Raji (cell line): ENCODE data around the gene KRTAP2-1.
"Not testable (repeated sequence)": the region's sequence is repeated elsewhere in the genome, so short reads cannot be mapped to it uniquely, and the experiment has no call there.

Experiments
- POLR2A ChIP-seq: IDR thresholded peaks from 2 replicates; pipeline ENCODE4 v1.6.1; 2011; ENCODE audit warnings: low read depth, low read length, control low read depth; ENCODE audit not compliant: insufficient read depth

Gene KRTAP2-1, protein sequence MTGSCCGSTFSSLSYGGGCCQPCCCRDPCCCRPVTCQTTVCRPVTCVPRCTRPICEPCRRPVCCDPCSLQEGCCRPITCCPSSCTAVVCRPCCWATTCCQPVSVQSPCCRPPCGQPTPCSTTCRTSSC

DNA sequence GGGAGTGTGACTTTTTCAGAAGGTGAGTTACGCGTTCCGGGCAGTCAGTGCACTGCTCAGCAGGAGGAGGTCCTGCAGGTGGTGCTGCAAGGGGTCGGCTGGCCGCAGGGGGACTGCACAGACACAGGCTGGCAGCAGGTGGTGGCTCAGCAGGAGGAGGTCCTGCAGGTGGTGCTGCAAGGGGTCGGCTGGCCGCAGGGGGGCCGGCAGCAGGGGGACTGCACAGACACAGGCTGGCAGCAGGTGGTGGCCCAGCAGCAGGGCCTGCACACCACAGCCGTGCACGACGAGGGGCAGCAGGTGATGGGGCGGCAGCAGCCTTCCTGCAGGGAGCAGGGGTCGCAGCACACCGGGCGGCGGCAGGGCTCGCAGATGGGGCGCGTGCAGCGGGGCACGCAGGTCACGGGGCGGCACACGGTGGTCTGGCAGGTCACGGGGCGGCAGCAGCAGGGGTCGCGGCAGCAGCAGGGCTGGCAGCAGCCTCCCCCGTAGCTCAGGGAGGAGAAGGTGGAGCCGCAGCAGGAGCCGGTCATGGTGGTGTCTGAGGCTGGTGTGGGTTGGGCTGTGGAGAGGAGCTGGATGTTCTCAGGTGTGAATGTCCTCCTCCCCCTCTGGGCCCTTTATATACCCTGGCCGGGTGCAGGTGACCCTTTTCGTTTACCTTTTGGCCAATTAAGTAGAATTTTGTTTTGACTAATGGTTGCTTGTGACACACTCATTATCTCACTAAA, at the start of gene KRTAP2-1:
Gene KRTAP2-1, minus strand, starts transcription at position 582 of the 731 bp plus-strand sequence. Its CDS starts 49 bp downstream, at position 533.
- TF ChIP-seq POLR2A: not testable (repeated sequence)

GRCh38 chr17:41096055-41096454, 48.9 kb upstream of the KRTAP2-1 start:
- TF ChIP-seq POLR2A: no peak

DNA sequence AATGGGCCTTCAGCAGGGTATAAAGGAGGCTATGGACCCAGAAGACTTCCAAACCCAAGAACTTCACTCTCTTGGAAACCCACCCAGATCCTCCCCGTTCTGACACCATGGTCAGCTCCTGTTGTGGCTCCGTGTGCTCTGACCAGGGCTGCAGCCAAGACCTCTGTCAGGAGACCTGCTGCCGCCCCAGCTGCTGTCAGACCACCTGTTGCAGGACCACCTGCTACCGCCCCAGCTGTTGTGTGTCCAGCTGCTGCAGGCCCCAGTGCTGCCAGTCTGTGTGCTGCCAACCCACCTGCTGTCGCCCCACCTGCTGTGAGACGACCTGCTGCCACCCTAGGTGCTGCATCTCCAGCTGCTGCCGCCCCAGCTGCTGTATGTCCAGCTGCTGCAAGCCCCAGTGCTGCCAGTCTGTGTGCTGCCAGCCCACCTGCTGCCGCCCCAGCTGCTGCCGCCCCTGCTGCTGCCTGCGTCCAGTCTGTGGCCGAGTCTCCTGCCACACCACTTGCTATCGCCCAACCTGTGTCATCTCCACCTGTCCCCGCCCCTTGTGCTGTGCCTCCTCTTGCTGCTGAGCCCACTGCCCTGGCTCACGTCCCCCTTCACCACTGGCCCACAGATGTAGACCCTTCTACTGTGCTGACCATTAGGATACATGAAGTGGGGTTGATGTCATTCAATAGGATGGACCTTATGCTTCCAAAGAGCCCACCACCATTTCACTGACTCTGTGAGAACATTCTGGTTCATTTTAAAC, 37.2 kb upstream of the KRTAP2-1 start, which contains the start of gene KRTAP4-7:
Gene KRTAP4-7, plus strand, starts transcription at position 51 of the 757 bp plus-strand sequence. Its CDS starts 57 bp downstream, at position 108.
- TF ChIP-seq POLR2A: not testable (repeated sequence)

- no peak for TF ChIP-seq POLR2A
Measured at GRCh38 chr17:41082626-41083025, 35.5 kb upstream of the KRTAP2-1 start.

DNA sequence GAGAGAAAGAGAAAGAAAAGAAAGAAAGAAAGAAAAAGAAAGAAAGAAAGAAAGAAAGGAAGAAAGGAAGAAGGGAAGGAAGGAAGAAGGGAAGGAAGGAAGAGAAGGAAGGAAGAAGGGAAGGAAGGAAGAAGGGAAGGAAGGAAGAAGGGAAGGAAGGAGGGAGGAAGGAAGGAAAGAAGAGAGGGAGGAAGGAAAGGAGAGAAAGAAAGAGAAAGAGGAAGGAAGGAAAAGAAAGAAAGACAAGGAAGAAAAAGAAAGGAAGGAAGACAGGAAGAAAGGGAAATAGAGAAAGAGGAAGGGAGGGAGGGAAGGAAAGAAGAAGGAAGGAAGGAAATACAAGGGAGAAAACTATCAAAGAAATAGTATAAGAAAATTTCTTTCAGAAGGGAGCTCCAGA, 29.7 kb upstream of the KRTAP2-1 start:
- TF ChIP-seq POLR2A: no peak

GRCh38 chr17:41073676-41074075, 26.6 kb upstream of the KRTAP2-1 start:
- TF ChIP-seq POLR2A: no peak

DNA sequence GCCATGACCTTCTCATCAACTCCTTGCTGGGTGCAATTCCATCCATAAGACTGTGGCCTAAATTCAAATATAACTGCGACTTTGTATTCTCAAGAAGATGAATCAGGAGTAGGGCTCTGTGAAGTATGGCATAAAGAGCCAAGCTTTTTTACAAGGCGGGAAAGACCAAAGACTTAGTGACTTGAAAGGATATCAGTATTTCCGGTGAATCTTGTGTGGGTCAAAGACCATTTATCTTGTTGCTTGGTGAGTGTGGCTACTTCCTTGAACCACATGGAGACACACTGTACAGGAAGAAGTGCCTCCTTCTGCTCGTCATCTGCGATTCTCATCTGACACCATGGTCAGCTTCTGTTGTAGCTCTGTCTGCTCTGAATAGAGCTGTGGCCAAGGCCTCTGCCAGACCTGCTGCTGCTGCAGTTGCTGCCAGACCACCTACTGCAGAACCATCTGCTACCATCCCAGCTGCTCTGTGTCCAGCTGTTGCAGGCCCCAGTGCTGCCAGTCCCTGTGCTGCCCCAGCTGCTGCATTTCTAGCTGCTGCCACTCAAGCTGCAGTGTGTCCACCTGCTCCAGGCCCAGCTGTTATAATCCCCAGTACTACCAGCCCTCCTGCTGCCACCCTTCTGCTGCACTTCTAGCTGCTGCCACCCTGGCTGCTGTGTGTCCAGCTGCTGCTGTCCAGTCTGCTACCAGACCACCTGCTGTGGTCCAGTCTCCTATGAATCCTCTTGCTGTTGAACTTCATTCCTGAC, 24.7 kb upstream of the KRTAP2-1 start:
- no peak for TF ChIP-seq POLR2A

GRCh38 chr17:41069031-41069430, 21.9 kb upstream of the KRTAP2-1 start:
- TF ChIP-seq POLR2A: no peak

DNA sequence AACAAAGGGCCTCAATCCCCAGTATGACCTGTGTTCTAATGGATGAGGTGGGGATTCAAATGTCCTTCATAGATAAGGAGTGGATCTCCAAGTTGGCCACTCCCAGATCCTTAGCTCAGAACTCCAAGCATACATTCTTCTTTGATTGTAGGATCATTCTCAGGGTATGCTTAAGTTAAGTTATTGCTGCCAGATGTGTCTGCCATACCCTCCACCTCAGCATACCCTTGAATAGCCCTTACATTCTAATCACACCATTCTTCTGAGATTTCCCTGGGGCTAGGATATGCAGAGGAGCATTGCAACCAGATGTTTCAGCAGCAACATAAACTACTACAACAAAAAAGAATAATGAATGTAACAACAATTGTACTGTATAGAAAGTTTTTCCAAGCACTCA, 20.2 kb upstream of the KRTAP2-1 start:
- TF ChIP-seq POLR2A: no peak

DNA sequence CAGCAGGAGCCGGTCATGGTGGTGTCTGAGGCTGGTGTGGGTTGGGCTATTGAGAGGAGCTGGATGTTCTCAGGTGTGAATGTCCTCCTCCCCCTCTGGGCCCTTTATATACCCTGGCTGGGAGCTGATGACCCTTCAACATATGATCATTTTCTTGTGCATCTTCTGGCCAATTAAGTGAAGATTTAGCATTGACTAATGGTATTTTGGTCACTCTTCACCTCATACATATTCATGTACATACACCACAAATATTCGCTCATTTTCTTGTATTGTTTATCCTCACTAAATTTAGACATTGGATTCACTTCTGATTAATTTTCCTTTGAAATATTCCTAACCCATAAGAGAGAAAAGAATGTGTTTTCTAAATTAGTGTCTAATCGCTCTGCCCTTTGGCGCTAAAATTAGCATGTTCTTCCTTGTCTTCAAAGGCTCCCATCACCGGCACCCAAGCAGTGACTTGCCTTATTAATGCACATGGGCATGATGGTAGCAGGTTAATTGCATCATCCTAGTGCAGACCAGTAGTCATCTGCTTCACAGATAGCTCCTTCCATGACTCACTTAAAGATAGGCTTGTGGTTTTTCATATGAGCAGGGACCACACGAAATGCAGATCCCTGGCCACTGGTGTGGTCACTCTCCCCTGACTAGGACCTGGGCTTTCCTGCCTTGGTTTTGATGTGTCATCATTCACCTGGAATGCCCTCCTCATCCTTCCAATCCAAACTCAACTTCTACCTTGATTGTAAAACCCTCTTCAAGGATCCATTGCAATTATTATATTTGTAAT, 18.9 kb upstream of the KRTAP2-1 start, which contains the start of gene KRTAP2-4:
Gene KRTAP2-4, minus strand, starts transcription at position 51 of the 796 bp plus-strand sequence. Its CDS starts 34 bp downstream, at position 17.
- TF ChIP-seq POLR2A: no peak

DNA sequence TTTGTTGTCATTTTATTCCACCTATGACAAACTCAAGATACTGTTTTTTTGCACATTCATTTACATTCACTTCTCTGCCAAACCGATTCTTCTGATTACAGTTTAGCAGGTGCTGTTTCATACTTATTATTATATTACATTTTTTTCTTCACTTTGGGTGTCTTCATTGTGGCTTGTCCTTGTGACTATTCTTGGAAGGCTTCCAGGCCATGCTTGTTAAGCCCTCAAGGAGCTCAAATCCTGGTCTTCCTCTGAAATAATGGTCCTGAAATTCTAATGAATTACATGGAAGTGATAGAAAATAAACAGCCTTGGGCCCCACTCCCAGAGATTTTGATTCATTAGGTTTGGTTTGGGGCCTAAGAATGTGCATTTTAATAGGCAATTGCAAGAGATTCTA, 17.2 kb upstream of the KRTAP2-1 start:
- no peak for TF ChIP-seq POLR2A

DNA sequence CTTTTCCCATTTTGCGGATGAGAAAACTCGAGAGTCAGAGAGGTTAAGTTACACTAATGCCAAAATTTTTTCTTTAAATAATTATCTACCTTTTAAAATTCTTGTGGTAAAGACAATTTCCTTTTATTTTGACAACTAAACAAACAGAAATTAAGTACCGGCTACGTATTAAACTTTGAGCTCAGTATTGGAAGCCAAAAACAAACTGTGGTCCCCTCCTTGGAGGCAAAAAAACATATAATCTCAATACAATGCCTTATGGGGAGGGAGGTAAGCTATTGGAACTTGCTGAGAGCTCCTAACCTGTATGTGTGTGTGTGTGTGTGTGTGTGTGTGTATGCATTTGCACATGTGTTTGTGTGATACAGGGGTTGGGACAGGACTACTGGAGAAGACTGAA, 16.3 kb upstream of the KRTAP2-1 start:
- TF ChIP-seq POLR2A: no peak

DNA sequence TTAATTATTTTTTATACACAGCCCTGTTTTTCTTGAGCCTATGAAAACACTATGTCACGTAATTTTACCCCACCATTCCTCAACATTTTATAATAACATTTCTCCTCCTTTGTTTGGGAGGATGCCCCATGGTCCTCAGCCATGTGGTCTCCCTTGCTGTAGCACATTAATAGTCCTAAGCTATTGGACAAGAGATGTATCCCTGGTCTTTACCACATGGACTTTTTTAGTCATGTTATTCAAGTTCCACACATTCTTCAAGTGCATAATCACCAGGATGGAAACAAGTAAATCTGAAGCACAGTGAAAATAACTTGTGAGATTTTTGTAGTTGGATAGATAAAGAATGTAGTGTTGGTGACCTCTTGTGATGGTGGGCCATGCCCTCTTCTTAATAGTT, 14.8 kb upstream of the KRTAP2-1 start:
- no peak for TF ChIP-seq POLR2A

DNA sequence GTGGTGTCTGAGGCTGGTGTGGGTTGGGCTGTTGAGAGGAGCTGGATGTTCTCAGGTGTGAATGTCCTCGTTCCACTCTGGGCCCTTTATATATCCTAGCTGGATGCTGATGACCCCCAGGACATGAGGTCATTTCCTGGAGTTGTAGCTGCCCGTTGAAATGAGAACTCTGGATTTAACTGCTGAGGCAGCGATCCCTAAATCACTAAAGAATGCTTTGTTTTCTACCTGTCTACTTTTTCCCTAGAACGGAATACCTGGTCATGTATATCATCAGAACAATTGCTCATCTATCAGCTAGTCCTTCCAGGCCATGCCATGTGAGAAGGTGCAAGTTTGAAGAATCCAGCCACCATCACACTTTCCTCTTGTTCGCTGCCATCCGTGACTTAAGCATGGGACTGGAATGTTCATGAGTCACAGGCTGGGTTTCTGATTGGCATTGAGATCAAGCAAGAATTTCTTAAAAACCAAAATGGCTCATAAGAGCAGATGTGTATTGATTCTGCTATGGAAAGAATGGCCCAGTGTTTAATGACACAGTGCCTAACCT, 13.0 kb upstream of the KRTAP2-1 start, which contains the start of gene KRTAP2-3:
Gene KRTAP2-3, minus strand, starts transcription at position 63 of the 553 bp plus-strand sequence. CDS start 64 bp downstream, outside the sequence.
- no peak for TF ChIP-seq POLR2A
